ENCODE measurements around the gene USP37.

USP37 gene

GRCh38 chr2:218501665-218502064 is 66.5 kb downstream of the USP37 start:
- TF ChIP-seq POLR2AphosphoS5 (IDR thresholded peaks at IDR 0.05; ENCODE audit: low read depth, low read length) (no peak), TAF1 (IDR thresholded peaks at IDR 0.05; ENCODE audit: borderline replicate concordance, insufficient read depth, low read length) (no peak), REST (IDR thresholded peaks at IDR 0.05; ENCODE audit: insufficient read depth in 1 of 2, low read depth in 2 of 2, low read length in 2 of 2) (no peak), SIN3A (IDR thresholded peaks at IDR 0.05; ENCODE audit: borderline replicate concordance, insufficient read depth, low read length) (no peak), FOXP2 (optimal IDR thresholded peaks at IDR 0.05; ENCODE audit: borderline replicate concordance, extremely low read depth, extremely low read length, insufficient read depth) (no peak)

- no peak for TF ChIP-seq TAF1 (IDR thresholded peaks at IDR 0.05; ENCODE audit: borderline replicate concordance, insufficient read depth, low read length)
- TF ChIP-seq REST (IDR thresholded peaks at IDR 0.05; ENCODE audit: insufficient read depth in 1 of 2, low read depth in 2 of 2, low read length in 2 of 2) = no peak
- no peak for TF ChIP-seq FOXP2 (optimal IDR thresholded peaks at IDR 0.05; ENCODE audit: borderline replicate concordance, extremely low read depth, extremely low read length, insufficient read depth)
- no peak for TF ChIP-seq SIN3A (IDR thresholded peaks at IDR 0.05; ENCODE audit: borderline replicate concordance, insufficient read depth, low read length)
- TF ChIP-seq POLR2AphosphoS5 (IDR thresholded peaks at IDR 0.05; ENCODE audit: low read depth, low read length) = no peak
Observed at GRCh38 chr2:218500501-218501060, 67.6 kb downstream of the USP37 start.

GRCh38 chr2:218485986-218486667 is 82.0 kb downstream of the USP37 start:
- no peak for TF ChIP-seq SIN3A (IDR thresholded peaks at IDR 0.05; ENCODE audit: borderline replicate concordance, insufficient read depth, low read length)
- no peak for TF ChIP-seq REST (IDR thresholded peaks at IDR 0.05; ENCODE audit: insufficient read depth in 1 of 2, low read depth in 2 of 2, low read length in 2 of 2)
- TF ChIP-seq TAF1 (IDR thresholded peaks at IDR 0.05; ENCODE audit: borderline replicate concordance, insufficient read depth, low read length) = no peak
- no peak for TF ChIP-seq POLR2AphosphoS5 (IDR thresholded peaks at IDR 0.05; ENCODE audit: low read depth, low read length)
- no peak for TF ChIP-seq FOXP2 (optimal IDR thresholded peaks at IDR 0.05; ENCODE audit: borderline replicate concordance, extremely low read depth, extremely low read length, insufficient read depth)

- TF ChIP-seq SIN3A (IDR thresholded peaks at IDR 0.05; ENCODE audit: borderline replicate concordance, insufficient read depth, low read length) = no peak
- no peak for TF ChIP-seq TAF1 (IDR thresholded peaks at IDR 0.05; ENCODE audit: borderline replicate concordance, insufficient read depth, low read length)
- no peak for TF ChIP-seq POLR2AphosphoS5 (IDR thresholded peaks at IDR 0.05; ENCODE audit: low read depth, low read length)
Observed at GRCh38 chr2:218482651-218483050, 85.5 kb downstream of the USP37 start.

GRCh38 chr2:218479595-218479994 is 88.6 kb downstream of the USP37 start:
- TF ChIP-seq REST (IDR thresholded peaks at IDR 0.05; ENCODE audit: insufficient read depth in 1 of 2, low read depth in 2 of 2, low read length in 2 of 2) (no peak), FOXP2 (optimal IDR thresholded peaks at IDR 0.05; ENCODE audit: borderline replicate concordance, extremely low read depth, extremely low read length, insufficient read depth) (no peak), SIN3A (IDR thresholded peaks at IDR 0.05; ENCODE audit: borderline replicate concordance, insufficient read depth, low read length) (no peak), TAF1 (IDR thresholded peaks at IDR 0.05; ENCODE audit: borderline replicate concordance, insufficient read depth, low read length) (no peak), POLR2AphosphoS5 (IDR thresholded peaks at IDR 0.05; ENCODE audit: low read depth, low read length) (no peak)

All from PFSK-1 (cell line).